Suprapubic skin (tissue), 4 donors: Measurements from ENCODE around the gene CCSER2.

Source experiments
- POLR2A ChIP-seq, 2 donors: fragments of 450-650 bp; IDR thresholded peaks; one replicate each; pipeline ENCODE4 v1.6.1; 2017; ENCODE audit warnings: antibody characterized with exemption in 2 of 2, mild to moderate bottlenecking in 2 of 2, moderate library complexity in 2 of 2
- POLR2AphosphoS5 ChIP-seq, 3 donors: sonication (generic); formaldehyde crosslinking; IDR thresholded peaks; one replicate each; pipeline ENCODE4 v1.6.1; 2017; ENCODE audit warnings: antibody characterized with exemption in 3 of 3
- TF ChIP-seq, protein P1 (sequence below), 2 donors: fragments of 200-600 bp in 1 of 2; fragments of 450-650 bp in 1 of 2; sonication (generic) in 1 of 2; IDR thresholded peaks; one replicate each; pipeline ENCODE4 v1.5.1; 2016 to 2019; ENCODE audit warnings: antibody characterized with exemption in 2 of 2, mild to moderate bottlenecking in 1 of 2, moderate library complexity in 1 of 2

GRCh38 chr10:84456126-84456525 is 127.7 kb downstream of the CCSER2 start:
- TF ChIP-seq, protein P1, sequence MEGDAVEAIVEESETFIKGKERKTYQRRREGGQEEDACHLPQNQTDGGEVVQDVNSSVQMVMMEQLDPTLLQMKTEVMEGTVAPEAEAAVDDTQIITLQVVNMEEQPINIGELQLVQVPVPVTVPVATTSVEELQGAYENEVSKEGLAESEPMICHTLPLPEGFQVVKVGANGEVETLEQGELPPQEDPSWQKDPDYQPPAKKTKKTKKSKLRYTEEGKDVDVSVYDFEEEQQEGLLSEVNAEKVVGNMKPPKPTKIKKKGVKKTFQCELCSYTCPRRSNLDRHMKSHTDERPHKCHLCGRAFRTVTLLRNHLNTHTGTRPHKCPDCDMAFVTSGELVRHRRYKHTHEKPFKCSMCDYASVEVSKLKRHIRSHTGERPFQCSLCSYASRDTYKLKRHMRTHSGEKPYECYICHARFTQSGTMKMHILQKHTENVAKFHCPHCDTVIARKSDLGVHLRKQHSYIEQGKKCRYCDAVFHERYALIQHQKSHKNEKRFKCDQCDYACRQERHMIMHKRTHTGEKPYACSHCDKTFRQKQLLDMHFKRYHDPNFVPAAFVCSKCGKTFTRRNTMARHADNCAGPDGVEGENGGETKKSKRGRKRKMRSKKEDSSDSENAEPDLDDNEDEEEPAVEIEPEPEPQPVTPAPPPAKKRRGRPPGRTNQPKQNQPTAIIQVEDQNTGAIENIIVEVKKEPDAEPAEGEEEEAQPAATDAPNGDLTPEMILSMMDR (IDR thresholded peaks at IDR 0.05): no peak
- TF ChIP-seq POLR2A (IDR thresholded peaks at IDR 0.05) (no peak), POLR2AphosphoS5 (IDR thresholded peaks at IDR 0.05) (no peak)
